Astrocyte (in vitro differentiated cells and primary cell): ENCODE results near the gene NSD2. TPM values are rescaled to one million over a fixed set of nuclear protein-coding genes. Genes with fewer than 3 reads are reported as not detected.

ENCODE experiments used
- DNase-seq: peaks from one replicate; pipeline ENCODE4 v3.0.0-alpha.2; 2010; ENCODE audit warnings: low read depth
- FAIRE-seq: peaks from 2 replicates; lab custom pipeline; 2011; peaks lifted over from hg19 to GRCh38; lab: Jason Lieb, UNC
- H2AFZ ChIP-seq: 2 replicates; pipeline ENCODE4 v1.6.0; 2012; ENCODE audit warnings: low read depth, low read length, inconsistent platforms
- H3K27ac ChIP-seq: 2 replicates; pipeline ENCODE4 v1.5.1; 2011; ENCODE audit warnings: low read depth, low read length, inconsistent platforms
- H3K27me3 ChIP-seq: 2 replicates; pipeline ENCODE4 v1.6.0; 2011; ENCODE audit warnings: low read length, inconsistent platforms; ENCODE audit not compliant: insufficient read depth
- H3K36me3 ChIP-seq: 2 replicates; pipeline ENCODE4 v1.5.1; 2011; ENCODE audit warnings: low read length, inconsistent platforms; ENCODE audit not compliant: insufficient read depth
- H3K4me1 ChIP-seq: 2 replicates; pipeline ENCODE4 v1.5.1; 2011; ENCODE audit warnings: low read length, inconsistent platforms; ENCODE audit not compliant: insufficient read depth
- H3K4me2 ChIP-seq: 2 replicates; pipeline ENCODE4 v1.6.0; 2012; ENCODE audit warnings: low read length, inconsistent platforms
- H3K4me3 ChIP-seq: 2 replicates; pipeline ENCODE4 v1.5.1; 2011; ENCODE audit warnings: low read depth, mild to moderate bottlenecking, low read length, inconsistent platforms; ENCODE audit not compliant: insufficient read depth
- H3K79me2 ChIP-seq: 2 replicates; pipeline ENCODE4 v1.6.0; 2012; ENCODE audit warnings: mild to moderate bottlenecking, low read length, inconsistent platforms; ENCODE audit not compliant: insufficient read depth
- H3K9ac ChIP-seq: 2 replicates; pipeline ENCODE4 v1.6.0; 2012; ENCODE audit warnings: mild to moderate bottlenecking, low read length, inconsistent platforms
- H3K9me3 ChIP-seq: 2 replicates; pipeline ENCODE4 v1.5.1; 2012; ENCODE audit warnings: low read depth, mild to moderate bottlenecking, low read length, inconsistent platforms; ENCODE audit not compliant: insufficient read depth
- H4K20me1 ChIP-seq: 2 replicates; pipeline ENCODE4 v1.6.0; 2012; ENCODE audit warnings: low read length, inconsistent platforms; ENCODE audit not compliant: insufficient read depth
- H3K27ac Mint-ChIP-seq: one replicate; pipeline ENCODE4 v1.8.0; 2021; ENCODE audit warnings: mild to moderate bottlenecking, mixed read lengths; ENCODE audit not compliant: unreplicated experiment
- H3K27me3 Mint-ChIP-seq: one replicate; pipeline ENCODE4 v1.8.0; 2021; ENCODE audit warnings: low read depth, mixed read lengths; ENCODE audit not compliant: unreplicated experiment
- H3K36me3 Mint-ChIP-seq: one replicate; pipeline ENCODE4 v1.8.0; 2021; ENCODE audit warnings: low read depth, mixed read lengths; ENCODE audit not compliant: unreplicated experiment
- H3K4me1 Mint-ChIP-seq: one replicate; pipeline ENCODE4 v1.8.0; 2021; ENCODE audit warnings: low read depth, mixed read lengths; ENCODE audit not compliant: unreplicated experiment
- H3K4me3 Mint-ChIP-seq: one replicate; pipeline ENCODE4 v1.8.0; 2021; ENCODE audit warnings: mild to moderate bottlenecking, moderate library complexity, mixed read lengths; ENCODE audit not compliant: unreplicated experiment
- H3K9me3 Mint-ChIP-seq: one replicate; pipeline ENCODE4 v1.8.0; 2021; ENCODE audit warnings: mild to moderate bottlenecking, mixed read lengths; ENCODE audit not compliant: unreplicated experiment
- EZH2 ChIP-seq: IDR thresholded peaks from 2 replicates; pipeline ENCODE4 v1.6.1; 2012; ENCODE audit warnings: mild to moderate bottlenecking, low read length, inconsistent platforms; ENCODE audit not compliant: insufficient read depth
- total RNA-seq: library from RNA; stranded (reverse); gene quantifications from 2 replicates; pipeline ENCODE4 v1.2.1, GENCODE V29; 2021
- TF ChIP-seq, protein P1 (sequence below): IDR thresholded peaks from 2 replicates; pipeline ENCODE4 v1.5.1; 2011; ENCODE audit warnings: low read depth, mild to moderate bottlenecking, inconsistent platforms, low read length, moderate library complexity; ENCODE audit not compliant: insufficient read depth

The NSD2 gene
- total RNA-seq, 1 donor from 2014 or later, result 31.3 TPM

DNA sequence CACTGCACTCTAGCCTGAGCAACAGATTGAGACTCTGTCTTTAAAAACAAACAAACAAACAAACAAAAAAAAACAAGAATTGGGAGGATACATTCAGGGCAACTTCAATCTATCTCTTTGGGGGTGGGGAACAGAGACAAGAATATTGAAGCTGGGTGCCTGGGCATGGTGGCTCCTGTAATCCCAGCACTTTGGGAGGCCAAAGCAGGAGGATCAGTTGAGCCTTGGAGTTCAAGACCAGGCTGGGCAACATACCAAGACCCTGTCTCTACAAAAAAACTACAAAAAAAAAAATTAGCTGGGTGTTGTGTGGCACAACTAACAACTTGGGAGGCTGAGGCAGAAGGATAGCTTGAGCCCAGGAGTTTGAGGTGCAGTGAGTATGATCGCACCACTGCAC lies 16.4 kb upstream of the NSD2 start:
- DNase-seq (no peak), FAIRE-seq (no peak)
- H3K4me3 ChIP-seq, result peak overlapping the region; percentile 88
- no peak overlapping the region for H2AFZ ChIP-seq
- H3K27me3 Mint-ChIP-seq, result peaks cover 5% of the 10 kb centered on the region
- H3K9me3 Mint-ChIP-seq, result no peaks in the 10 kb centered on the region
- peak overlapping the region; percentile 91 for H3K4me2 ChIP-seq
- H3K27ac Mint-ChIP-seq, result peak overlapping the region; percentile 66
- H3K36me3 Mint-ChIP-seq, result peaks cover 4% of the 10 kb centered on the region
- peak overlapping the region; percentile 89 for H3K9ac ChIP-seq
- H3K4me1 Mint-ChIP-seq, result peaks cover 13% of the 10 kb centered on the region
- H3K36me3 ChIP-seq, result peaks cover 5% of the 10 kb centered on the region
- H3K4me3 Mint-ChIP-seq, result peak overlapping the region; percentile 88
- TF ChIP-seq EZH2, result no peak
- TF ChIP-seq, protein P1, sequence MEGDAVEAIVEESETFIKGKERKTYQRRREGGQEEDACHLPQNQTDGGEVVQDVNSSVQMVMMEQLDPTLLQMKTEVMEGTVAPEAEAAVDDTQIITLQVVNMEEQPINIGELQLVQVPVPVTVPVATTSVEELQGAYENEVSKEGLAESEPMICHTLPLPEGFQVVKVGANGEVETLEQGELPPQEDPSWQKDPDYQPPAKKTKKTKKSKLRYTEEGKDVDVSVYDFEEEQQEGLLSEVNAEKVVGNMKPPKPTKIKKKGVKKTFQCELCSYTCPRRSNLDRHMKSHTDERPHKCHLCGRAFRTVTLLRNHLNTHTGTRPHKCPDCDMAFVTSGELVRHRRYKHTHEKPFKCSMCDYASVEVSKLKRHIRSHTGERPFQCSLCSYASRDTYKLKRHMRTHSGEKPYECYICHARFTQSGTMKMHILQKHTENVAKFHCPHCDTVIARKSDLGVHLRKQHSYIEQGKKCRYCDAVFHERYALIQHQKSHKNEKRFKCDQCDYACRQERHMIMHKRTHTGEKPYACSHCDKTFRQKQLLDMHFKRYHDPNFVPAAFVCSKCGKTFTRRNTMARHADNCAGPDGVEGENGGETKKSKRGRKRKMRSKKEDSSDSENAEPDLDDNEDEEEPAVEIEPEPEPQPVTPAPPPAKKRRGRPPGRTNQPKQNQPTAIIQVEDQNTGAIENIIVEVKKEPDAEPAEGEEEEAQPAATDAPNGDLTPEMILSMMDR, result no peak
- H3K27me3 ChIP-seq, result no peaks in the 10 kb centered on the region
- H3K27ac ChIP-seq, result no peak overlapping the region
- peaks cover 14% of the 10 kb centered on the region for H3K4me1 ChIP-seq
- no peaks in the 10 kb centered on the region for H3K9me3 ChIP-seq
- peaks cover 48% of the 10 kb centered on the region for H4K20me1 ChIP-seq
- peaks cover 75% of the 10 kb centered on the region for H3K79me2 ChIP-seq

DNA sequence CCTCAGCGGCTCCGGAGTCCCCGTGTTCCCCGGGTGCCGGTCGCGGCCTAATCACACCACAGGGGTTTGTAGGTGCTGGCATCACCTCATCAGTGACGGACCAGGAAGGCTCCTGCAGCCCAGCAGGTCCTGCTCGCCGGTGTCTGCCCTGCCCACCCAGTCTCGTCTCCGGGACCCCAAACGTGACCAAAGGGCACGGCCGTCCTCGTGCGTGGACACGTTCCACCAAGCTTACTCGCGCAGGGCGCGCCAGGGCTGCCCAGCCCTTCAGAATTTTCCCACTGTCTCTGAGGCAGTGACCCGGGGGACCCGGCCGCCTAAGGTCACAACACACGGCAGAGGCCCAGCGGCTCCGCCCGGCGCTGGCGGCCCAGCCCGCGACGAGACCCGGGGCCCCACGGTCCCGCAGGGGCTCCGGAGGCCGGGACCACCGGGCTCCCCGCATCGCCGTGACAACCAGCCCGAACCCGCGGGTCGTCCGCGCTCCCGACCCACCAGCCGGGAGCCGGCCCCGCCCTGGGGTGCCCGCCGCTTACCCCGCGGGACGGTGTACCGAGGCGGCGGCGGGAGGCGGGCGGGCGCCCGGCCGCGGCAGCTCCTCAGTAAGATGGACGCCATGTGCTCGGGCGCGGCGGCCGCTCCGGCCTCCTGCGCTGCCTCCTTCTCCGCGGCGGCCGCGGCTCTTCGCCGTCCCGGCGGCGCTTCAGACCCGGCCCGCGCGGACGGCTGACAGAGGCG lies 15.7 kb upstream of the NSD2 start:
- Histone ChIP-seq H3K4me1 (peaks cover 14% of the 10 kb centered on the region), H3K36me3 (peaks cover 5% of the 10 kb centered on the region), H3K9me3 (no peaks in the 10 kb centered on the region), H2AFZ (peak overlapping the region; percentile 91), H3K4me2 (peak overlapping the region; percentile 91), H3K9ac (peak overlapping the region; percentile 89), H3K27me3 (no peaks in the 10 kb centered on the region), H3K4me3 (peak overlapping the region; percentile 88), H3K79me2 (peaks cover 68% of the 10 kb centered on the region), H3K27ac (peak overlapping the region; percentile 56), H4K20me1 (peaks cover 41% of the 10 kb centered on the region)
- Mint-ChIP-seq H3K36me3 (peaks cover 4% of the 10 kb centered on the region), H3K4me1 (peaks cover 13% of the 10 kb centered on the region), H3K27ac (peak overlapping the region; percentile 66), H3K4me3 (peak overlapping the region; percentile 88), H3K9me3 (no peaks in the 10 kb centered on the region), H3K27me3 (peaks cover 5% of the 10 kb centered on the region)
- FAIRE-seq, result no peak
- no peak for TF ChIP-seq EZH2
- TF ChIP-seq, protein P1, result no peak
- no peak for DNase-seq
